ENCODE data around the gene PLPPR1.

PLPPR1 gene

DNA sequence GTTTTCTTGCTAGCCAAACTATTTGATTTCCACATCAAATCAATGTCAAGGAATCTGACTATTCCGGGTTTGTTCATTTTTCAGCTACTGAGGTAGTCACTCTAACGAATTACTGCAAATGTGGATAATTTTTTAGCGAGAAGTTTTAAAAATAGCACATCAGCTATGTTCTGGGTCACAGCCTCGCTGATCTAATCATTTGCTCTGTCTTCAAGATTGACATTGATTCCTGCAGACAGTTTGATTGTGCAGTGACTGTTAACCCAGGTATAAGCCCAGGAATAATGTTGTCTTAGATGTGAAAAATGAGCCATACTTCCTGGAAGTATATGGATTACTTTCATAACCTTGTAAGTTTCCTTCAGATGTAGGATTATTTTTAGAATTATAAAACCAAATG lies 181.1 kb downstream of the PLPPR1 start:
- no peak for DNase-seq

DNA sequence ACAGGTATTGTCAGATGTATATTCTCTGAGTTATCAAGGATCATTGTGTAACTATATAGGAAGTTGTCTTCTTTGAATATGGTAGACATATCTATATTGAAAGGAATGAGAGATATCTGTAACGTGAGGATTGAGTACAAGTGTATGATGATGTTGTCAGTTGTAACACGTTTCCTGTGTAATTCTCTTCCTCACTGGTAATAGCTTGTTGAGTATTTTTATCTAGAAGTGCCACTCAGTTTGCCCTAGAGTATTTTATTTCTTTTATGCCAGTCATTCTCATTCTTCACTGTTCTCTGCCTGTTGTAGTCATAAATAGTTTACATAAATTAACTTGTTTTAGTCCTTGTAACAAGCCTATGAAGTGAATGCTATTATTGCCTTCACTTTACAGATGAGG lies 184.1 kb downstream of the PLPPR1 start:
- no peak for DNase-seq

DNA sequence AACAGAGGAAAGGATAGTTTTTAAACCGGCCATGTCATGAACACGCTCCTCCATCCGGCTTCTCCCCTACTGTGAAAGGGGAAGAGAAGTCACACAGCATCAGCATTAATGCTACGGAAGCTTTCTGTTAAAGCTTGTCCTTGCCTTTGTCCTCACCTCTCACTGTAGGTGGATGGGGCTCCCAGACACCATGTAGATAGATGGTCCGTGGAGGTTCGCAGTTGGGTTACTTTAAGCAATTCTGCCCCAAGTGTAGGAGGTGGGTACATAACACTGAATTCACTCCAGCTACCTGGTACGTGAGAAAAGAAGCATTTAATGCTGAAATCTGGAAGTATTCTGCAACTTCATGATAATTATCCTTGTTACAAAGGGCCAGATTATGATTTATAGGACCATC lies 190.5 kb downstream of the PLPPR1 start:
- DNase-seq: no peak

- DNase-seq: no peak
Measured at GRCh38 chr9:101220341-101220740, 191.8 kb downstream of the PLPPR1 start.

DNA sequence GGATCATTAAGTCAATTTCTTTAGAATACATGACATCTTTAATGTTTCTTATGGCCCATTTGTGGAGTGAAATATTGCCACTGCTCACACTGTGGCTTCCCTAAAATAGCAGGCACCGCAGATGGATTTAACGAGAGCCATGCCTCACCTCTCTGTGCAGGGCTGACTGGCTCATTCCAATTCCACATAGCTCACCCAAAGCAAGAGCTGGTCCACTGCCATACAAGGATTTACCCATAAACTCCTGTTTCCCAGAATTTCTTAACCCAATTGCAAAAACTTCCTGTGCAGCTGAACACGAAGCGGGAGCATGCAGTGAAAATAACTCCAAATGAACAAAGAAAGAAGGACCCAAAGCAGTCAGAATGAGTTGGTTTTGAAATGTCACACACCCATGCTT lies 196.7 kb downstream of the PLPPR1 start:
- no peak for DNase-seq

GRCh38 chr9:101226161-101226560 lies 197.6 kb downstream of the PLPPR1 start:
- peak in 23 of 58 donors; percentile 4 to 90 (median 37) for DNase-seq

DNA sequence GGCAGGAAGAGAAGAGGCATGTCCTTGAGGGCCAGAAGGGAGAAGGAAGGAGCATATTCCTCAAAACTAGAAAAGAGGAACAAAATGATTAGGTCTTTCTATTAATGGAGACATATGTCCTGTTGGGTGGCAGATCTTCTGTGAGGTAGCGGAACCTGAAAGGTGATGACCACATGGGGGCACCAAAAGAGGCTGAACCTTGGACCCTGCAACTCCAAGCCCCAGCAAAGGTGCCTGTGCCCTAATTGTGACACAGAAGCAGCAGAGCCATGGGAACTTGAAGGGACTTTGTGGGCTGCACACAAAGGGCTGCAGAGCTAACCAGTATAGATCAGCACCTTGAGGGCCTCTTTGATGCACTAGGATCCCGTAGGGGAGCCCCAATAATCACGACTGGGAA lies 198.3 kb downstream of the PLPPR1 start:
- DNase-seq: no peak

DNA sequence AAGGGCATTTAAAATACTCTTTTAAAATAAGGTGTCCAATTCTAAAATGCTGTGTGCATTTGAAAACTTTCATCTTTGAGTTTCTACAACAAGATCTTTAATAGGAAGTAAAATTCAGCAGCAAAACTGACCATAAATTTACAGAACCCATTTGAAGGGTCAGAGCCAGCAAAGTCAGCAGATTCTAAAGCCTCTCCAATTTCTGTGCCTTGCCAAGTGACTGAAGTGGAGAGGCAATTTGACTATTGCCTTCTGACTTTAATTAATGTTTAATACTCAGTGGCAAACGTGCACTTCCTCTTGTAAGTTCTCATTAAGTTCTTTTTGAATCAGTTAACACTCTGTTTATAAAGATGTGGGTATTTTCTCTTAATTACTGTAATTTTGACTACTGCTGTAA lies 201.1 kb downstream of the PLPPR1 start:
- DNase-seq: peak in 1 of 58 donors; percentile 6

DNA sequence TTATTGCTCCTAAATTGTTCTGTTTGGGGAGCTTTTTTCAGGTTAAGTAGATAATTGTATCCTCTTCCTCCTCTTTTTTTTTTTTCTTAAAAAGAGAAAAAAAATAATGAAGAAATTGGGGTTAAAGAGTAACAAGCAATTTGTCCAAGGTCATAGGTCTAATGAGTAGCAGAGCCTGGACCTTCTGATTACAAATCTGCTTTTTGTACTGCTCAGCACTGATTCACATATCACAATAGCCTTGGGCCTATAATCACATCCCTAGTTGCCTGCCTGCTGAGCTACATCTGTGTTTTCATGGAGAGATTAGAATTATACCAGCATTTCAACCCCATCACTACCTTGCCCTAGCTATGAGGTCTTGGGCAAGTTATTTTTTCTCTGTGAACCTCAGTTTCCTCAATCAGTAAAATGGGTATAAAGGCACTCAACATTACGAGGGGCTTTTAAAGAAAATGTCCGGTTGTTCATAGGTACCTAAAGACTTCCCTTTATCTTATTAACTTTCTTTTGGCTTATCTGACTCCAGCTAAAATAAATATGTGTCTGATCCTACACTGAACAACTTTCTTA lies 204.0 kb downstream of the PLPPR1 start:
- no peak for DNase-seq

GRCh38 chr9:101235105-101235866 lies 206.8 kb downstream of the PLPPR1 start:
- DNase-seq: peak in 2 of 58 donors; percentile 31 to 82

- DNase-seq: peak in 1 of 58 donors; percentile 72
Measured at GRCh38 chr9:101242651-101243050, 214.1 kb downstream of the PLPPR1 start.

- DNase-seq: no peak
Measured at GRCh38 chr9:101246691-101247090, 218.2 kb downstream of the PLPPR1 start.

- no peak for DNase-seq
Measured at GRCh38 chr9:101247297-101247696, 218.8 kb downstream of the PLPPR1 start.

DNA sequence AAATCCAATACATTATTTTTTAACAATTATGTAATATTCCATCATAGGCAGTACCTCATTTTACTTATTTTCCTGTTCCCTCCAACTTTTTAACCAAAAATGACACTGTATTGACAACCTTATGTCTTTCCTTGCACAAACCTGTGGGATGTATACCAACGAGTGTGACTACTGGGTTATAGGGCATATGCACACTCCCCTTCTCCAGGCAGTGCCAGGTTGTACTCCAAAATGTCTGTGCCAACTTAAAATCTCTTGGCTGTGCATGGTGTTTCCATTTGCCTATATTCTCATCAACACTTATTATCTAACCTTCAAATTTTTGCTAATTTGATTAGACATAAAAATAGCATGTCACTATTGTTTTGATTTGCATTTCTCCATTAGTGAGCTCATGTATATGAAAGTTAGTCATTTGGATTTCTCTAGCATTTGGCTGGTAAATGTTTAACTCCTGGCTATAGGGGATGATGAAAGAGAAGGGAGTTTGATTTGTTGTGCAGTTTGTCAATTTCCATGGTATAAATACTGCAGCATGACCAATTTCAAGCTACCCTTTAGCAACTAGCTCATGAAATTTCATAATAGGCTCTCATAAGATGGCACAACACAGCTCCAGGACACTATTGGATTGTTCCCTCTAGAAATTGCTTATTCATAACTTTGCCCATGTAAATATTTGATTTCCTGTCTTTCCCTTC lies 226.4 kb downstream of the PLPPR1 start:
- no peak for DNase-seq

DNA sequence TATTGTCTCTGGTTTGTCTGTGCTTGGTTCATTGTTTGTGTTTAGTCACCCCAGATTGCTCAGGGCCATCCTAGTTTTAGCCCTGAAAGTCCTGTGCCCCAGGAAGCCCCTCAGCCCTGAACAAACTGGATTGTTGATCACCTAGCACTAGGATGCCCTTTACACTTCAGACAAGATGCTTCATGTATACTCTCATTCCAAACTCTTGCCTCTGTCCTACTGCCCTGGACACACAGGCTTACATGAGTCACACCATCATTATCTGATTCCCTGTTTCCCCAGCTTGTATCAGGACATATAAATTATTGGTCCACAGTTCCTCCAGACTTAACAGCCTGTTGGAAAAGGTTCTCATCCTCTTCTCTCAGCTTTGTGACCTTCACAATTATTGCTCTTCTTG lies 236.2 kb downstream of the PLPPR1 start:
- DNase-seq: no peak

GRCh38 chr9:101265261-101265660 lies 236.7 kb downstream of the PLPPR1 start:
- no peak for DNase-seq

DNA sequence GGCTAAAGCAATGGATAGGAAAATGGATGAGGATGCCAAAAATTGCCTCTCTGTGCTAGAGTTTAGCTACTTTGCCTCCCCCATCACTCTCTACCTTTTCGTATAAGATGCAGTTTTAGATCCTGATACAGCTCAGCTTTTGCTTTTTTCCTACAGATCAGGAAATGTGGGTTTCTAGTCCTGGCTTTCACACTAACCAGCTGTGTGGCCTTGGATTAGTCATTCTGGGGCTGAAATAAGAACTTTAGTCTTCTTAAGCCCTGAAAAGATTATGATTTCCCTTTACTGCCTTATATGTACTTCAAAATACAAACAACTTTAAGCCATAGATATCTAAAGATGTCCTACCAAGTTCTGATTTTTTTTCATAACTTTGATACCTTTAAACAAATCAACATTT lies 239.9 kb downstream of the PLPPR1 start:
- DNase-seq: no peak

GRCh38 chr9:101269591-101270283 lies 241.2 kb downstream of the PLPPR1 start:
- peak in 26 of 58 donors; percentile 2 to 56 (median 20) for DNase-seq

DNA sequence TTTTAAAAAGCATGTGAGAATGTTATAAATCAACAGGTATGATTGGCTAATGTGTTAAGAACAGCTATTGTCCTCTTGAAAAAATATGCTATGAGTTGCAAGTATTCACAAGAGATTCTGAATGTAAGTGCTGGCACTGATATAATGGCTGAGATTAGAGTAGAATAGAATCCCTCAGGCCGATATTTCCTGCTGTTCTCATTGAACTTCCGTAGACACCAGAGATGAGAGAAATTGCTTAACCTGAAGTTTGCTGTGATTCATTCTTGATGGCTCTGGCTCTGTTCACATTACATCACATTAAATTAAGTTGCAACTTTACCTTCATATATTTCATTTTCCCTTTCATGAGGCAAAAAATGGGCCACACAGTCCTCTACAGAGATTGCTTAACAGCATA lies 241.8 kb downstream of the PLPPR1 start:
- peak in 1 of 58 donors; percentile 6 for DNase-seq

DNA sequence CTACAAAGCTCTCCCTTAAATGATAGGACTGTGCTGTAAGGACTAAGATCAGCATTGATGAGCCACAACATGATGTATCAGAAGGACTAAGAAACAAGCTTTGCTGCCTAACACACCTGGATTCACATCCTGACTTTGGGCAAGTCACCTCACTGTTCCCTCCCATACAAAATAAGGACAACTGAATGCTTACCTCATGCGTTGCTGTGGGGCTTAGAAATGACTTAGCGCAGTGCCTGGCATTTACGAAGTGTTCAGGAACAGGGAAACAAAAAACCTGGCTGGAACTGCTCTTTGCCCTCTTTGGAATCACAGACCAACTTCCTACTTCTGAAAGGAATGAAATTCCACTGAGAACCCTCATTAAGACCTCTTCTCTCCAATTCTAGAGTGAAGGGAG lies 242.6 kb downstream of the PLPPR1 start:
- DNase-seq: no peak

DNA sequence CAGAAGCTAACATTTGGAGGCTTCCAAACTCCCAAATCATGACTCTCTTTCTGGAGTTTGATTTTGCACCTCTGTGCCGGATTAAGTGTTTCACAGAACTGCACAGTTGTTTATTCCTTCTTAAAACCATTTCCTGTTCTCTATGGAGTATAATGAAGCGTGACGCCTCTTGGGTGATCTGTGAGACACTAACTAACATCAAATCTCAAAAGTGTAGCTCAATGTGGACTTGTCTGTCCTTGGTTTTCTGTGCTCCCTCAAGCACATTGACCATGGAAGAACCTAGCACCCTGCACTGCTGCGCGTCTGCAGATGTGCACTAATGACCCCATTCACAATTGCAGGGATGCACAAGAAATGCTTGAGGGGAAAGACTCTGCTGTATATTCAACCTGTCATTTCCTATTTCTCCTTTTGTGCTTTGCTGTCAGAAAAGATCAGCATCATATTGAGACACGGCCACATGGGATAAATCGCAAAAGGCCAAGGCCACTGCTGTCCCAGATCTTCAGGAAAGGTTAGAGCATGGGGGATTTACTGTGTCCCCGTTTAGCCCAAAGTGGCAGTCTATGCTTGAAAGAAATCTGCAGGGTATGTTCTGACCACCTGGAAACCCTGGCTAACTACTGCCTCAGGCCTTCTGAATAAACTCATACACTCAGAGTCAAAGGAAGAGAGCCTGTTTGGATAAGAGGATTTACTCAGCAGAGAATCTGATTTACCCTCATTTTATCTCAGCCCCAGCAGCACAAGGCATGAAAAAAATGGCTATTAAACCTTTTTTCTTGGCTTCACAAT lies 246.6 kb downstream of the PLPPR1 start:
- DNase-seq: peak in 1 of 58 donors; percentile 59

All from anterior cingulate cortex (tissue), 58 donors.